HUES48 (cell line): Measurements from ENCODE around the gene NPAS3.

Experiments used
- H3K27ac ChIP-seq: one replicate; pipeline ENCODE4 v1.7.0; 2013; ENCODE audit warnings: low read depth, low read length, inconsistent platforms
- H3K27me3 ChIP-seq: 2 replicates; pipeline ENCODE4 v1.6.1; 2013; ENCODE audit warnings: mild to moderate bottlenecking, low read length; ENCODE audit not compliant: control insufficient read depth, insufficient read depth
- H3K36me3 ChIP-seq: 2 replicates; pipeline ENCODE4 v1.6.1; 2013; ENCODE audit warnings: low read length; ENCODE audit not compliant: control insufficient read depth, insufficient read depth
- H3K4me1 ChIP-seq: 2 replicates; pipeline ENCODE4 v1.6.1; 2013; ENCODE audit warnings: mild to moderate bottlenecking, low read length; ENCODE audit not compliant: control insufficient read depth, insufficient read depth
- H3K4me3 ChIP-seq: 2 replicates; pipeline ENCODE4 v1.5.1; 2013; ENCODE audit warnings: mild to moderate bottlenecking, low read depth, low read length
- H3K9ac ChIP-seq: 2 replicates; pipeline ENCODE4 v1.6.1; 2013; ENCODE audit warnings: mild to moderate bottlenecking, low read depth, low read length, moderate library complexity
- H3K9me3 ChIP-seq: 2 replicates; pipeline ENCODE4 v1.6.1; 2013; ENCODE audit warnings: low read length; ENCODE audit not compliant: control insufficient read depth, insufficient read depth

The NPAS3 gene

GRCh38 chr14:33052943-33053342 is 114.3 kb downstream of the NPAS3 start:
- Histone ChIP-seq H3K27me3 (no peaks in the 10 kb centered on the region), H3K36me3 (no peaks in the 10 kb centered on the region), H3K4me1 (no peaks in the 10 kb centered on the region), H3K27ac (no peak overlapping the region), H3K9ac (no peak overlapping the region), H3K4me3 (no peak overlapping the region), H3K9me3 (no peaks in the 10 kb centered on the region)

GRCh38 chr14:33056213-33056612 is 117.5 kb downstream of the NPAS3 start:
- Histone ChIP-seq H3K27ac (no peak overlapping the region), H3K4me3 (no peak overlapping the region), H3K4me1 (no peaks in the 10 kb centered on the region), H3K9me3 (no peaks in the 10 kb centered on the region), H3K27me3 (no peaks in the 10 kb centered on the region), H3K36me3 (no peaks in the 10 kb centered on the region), H3K9ac (no peak overlapping the region)

- Histone ChIP-seq H3K36me3 (no peaks in the 10 kb centered on the region), H3K4me3 (no peak overlapping the region), H3K9ac (no peak overlapping the region), H3K9me3 (no peaks in the 10 kb centered on the region), H3K27ac (no peak overlapping the region), H3K27me3 (no peaks in the 10 kb centered on the region), H3K4me1 (no peaks in the 10 kb centered on the region)
Measured at GRCh38 chr14:33057585-33057984, 118.9 kb downstream of the NPAS3 start.

- H3K9me3 ChIP-seq: no peaks in the 10 kb centered on the region
- H3K9ac ChIP-seq: no peak overlapping the region
- no peaks in the 10 kb centered on the region for H3K36me3 ChIP-seq
- H3K27ac ChIP-seq: no peak overlapping the region
- no peak overlapping the region for H3K4me3 ChIP-seq
- no peaks in the 10 kb centered on the region for H3K27me3 ChIP-seq
- H3K4me1 ChIP-seq: no peaks in the 10 kb centered on the region
Measured at GRCh38 chr14:33061667-33062325, 123.1 kb downstream of the NPAS3 start.

- Histone ChIP-seq H3K9ac (no peak overlapping the region), H3K27ac (no peak overlapping the region), H3K9me3 (no peaks in the 10 kb centered on the region), H3K4me3 (no peak overlapping the region), H3K27me3 (no peaks in the 10 kb centered on the region), H3K4me1 (no peaks in the 10 kb centered on the region), H3K36me3 (no peaks in the 10 kb centered on the region)
Measured at GRCh38 chr14:33062476-33062875, 123.8 kb downstream of the NPAS3 start.

- no peaks in the 10 kb centered on the region for H3K27me3 ChIP-seq
- no peak overlapping the region for H3K9ac ChIP-seq
- no peaks in the 10 kb centered on the region for H3K4me1 ChIP-seq
- no peak overlapping the region for H3K4me3 ChIP-seq
- no peaks in the 10 kb centered on the region for H3K9me3 ChIP-seq
- no peaks in the 10 kb centered on the region for H3K36me3 ChIP-seq
- no peak overlapping the region for H3K27ac ChIP-seq
Measured at GRCh38 chr14:33062881-33063280, 124.2 kb downstream of the NPAS3 start.

- Histone ChIP-seq H3K9me3 (no peaks in the 10 kb centered on the region), H3K27ac (no peak overlapping the region), H3K36me3 (no peaks in the 10 kb centered on the region), H3K27me3 (no peaks in the 10 kb centered on the region), H3K9ac (no peak overlapping the region), H3K4me3 (no peak overlapping the region), H3K4me1 (no peaks in the 10 kb centered on the region)
Measured at GRCh38 chr14:33063521-33063920, 124.8 kb downstream of the NPAS3 start.

- no peak overlapping the region for H3K4me3 ChIP-seq
- no peak overlapping the region for H3K9ac ChIP-seq
- H3K27ac ChIP-seq: no peak overlapping the region
- H3K9me3 ChIP-seq: no peaks in the 10 kb centered on the region
- no peaks in the 10 kb centered on the region for H3K27me3 ChIP-seq
- no peaks in the 10 kb centered on the region for H3K4me1 ChIP-seq
- no peaks in the 10 kb centered on the region for H3K36me3 ChIP-seq
Measured at GRCh38 chr14:33065634-33066033, 127.0 kb downstream of the NPAS3 start.

- H3K27me3 ChIP-seq: no peaks in the 10 kb centered on the region
- no peaks in the 10 kb centered on the region for H3K36me3 ChIP-seq
- no peak overlapping the region for H3K27ac ChIP-seq
- H3K4me1 ChIP-seq: no peaks in the 10 kb centered on the region
- H3K9ac ChIP-seq: no peak overlapping the region
- H3K4me3 ChIP-seq: no peak overlapping the region
- no peaks in the 10 kb centered on the region for H3K9me3 ChIP-seq
Measured at GRCh38 chr14:33068040-33068439, 129.4 kb downstream of the NPAS3 start.

GRCh38 chr14:33068626-33069025 is 129.9 kb downstream of the NPAS3 start:
- no peak overlapping the region for H3K27ac ChIP-seq
- H3K9me3 ChIP-seq: no peaks in the 10 kb centered on the region
- no peaks in the 10 kb centered on the region for H3K36me3 ChIP-seq
- no peaks in the 10 kb centered on the region for H3K27me3 ChIP-seq
- H3K9ac ChIP-seq: no peak overlapping the region
- H3K4me1 ChIP-seq: no peaks in the 10 kb centered on the region
- no peak overlapping the region for H3K4me3 ChIP-seq

GRCh38 chr14:33070475-33070874 is 131.8 kb downstream of the NPAS3 start:
- H3K36me3 ChIP-seq: no peaks in the 10 kb centered on the region
- H3K9me3 ChIP-seq: no peaks in the 10 kb centered on the region
- H3K4me1 ChIP-seq: no peaks in the 10 kb centered on the region
- H3K4me3 ChIP-seq: no peak overlapping the region
- no peak overlapping the region for H3K9ac ChIP-seq
- H3K27ac ChIP-seq: no peak overlapping the region
- H3K27me3 ChIP-seq: no peaks in the 10 kb centered on the region
